ENCODE results near the gene TTC13. TPM values are rescaled to one million over a fixed set of nuclear protein-coding genes. Genes with fewer than 3 reads are reported as not detected.
A peak's percentile ranks its signal among the peaks of the same experiment; 100 is the strongest.

The TTC13 gene
- total RNA-seq, 2 donors from 2014 or later: 12.1 to 12.2 TPM

- intact Hi-C loops (cut with DNase I): loop anchor here (5.0 kb wide), 2 partner anchors 118 to 297 kb away; no protein-coding TSS in a partner anchor
- Histone ChIP-seq H3K27me3 (replicated peaks; ENCODE audit: insufficient read depth) (no peaks in the 10 kb centered on the region), H3K36me3 (no peaks in the 10 kb centered on the region), H3K4me3 (no peak overlapping the region), H3K27ac (no peak overlapping the region), H3K9me3 (no peaks in the 10 kb centered on the region), H3K4me1 (replicated peaks) (no peaks in the 10 kb centered on the region)
- TF ChIP-seq CTCF (IDR thresholded peaks at IDR 0.05): no peak
- no peak for TF ChIP-seq POLR2AphosphoS5 (IDR thresholded peaks at IDR 0.05)
- no peak for TF ChIP-seq POLR2A (IDR thresholded peaks at IDR 0.05)
- no peak for DNase-seq (ENCODE audit: low spot score)
Observed at GRCh38 chr1:230915078-230915477, 63.6 kb downstream of the TTC13 start.

GRCh38 chr1:230913496-230913895 lies 65.2 kb downstream of the TTC13 start:
- Histone ChIP-seq H3K9me3 (no peaks in the 10 kb centered on the region), H3K4me3 (no peak overlapping the region), H3K27me3 (replicated peaks; ENCODE audit: insufficient read depth) (no peaks in the 10 kb centered on the region), H3K4me1 (replicated peaks) (no peaks in the 10 kb centered on the region), H3K27ac (no peak overlapping the region), H3K36me3 (no peaks in the 10 kb centered on the region)
- intact Hi-C loops (cut with DNase I): no loop called here
- 91% methylated on average over 2 of the region's 2 CpGs for WGBS
- no peak for DNase-seq (ENCODE audit: low spot score)
- no peak for TF ChIP-seq POLR2AphosphoS5 (IDR thresholded peaks at IDR 0.05)
- TF ChIP-seq CTCF (IDR thresholded peaks at IDR 0.05): no peak
- no peak for TF ChIP-seq POLR2A (IDR thresholded peaks at IDR 0.05)

- TF ChIP-seq CTCF (IDR thresholded peaks at IDR 0.05): no peak
- TF ChIP-seq POLR2AphosphoS5 (IDR thresholded peaks at IDR 0.05): no peak
- no peak for TF ChIP-seq POLR2A (IDR thresholded peaks at IDR 0.05)
- no peak overlapping the region for H3K27ac ChIP-seq
- H3K27me3 ChIP-seq (replicated peaks; ENCODE audit: insufficient read depth): no peaks in the 10 kb centered on the region
- no peak overlapping the region for H3K4me3 ChIP-seq
- DNase-seq (ENCODE audit: low spot score): no peak
- no peaks in the 10 kb centered on the region for H3K9me3 ChIP-seq
- H3K4me1 ChIP-seq (replicated peaks): no peaks in the 10 kb centered on the region
- H3K36me3 ChIP-seq: no peaks in the 10 kb centered on the region
- intact Hi-C loops (cut with DNase I): no loop called here
Observed at GRCh38 chr1:230910755-230911117, 67.9 kb downstream of the TTC13 start.

GRCh38 chr1:230909974-230910754 lies 68.5 kb downstream of the TTC13 start:
- Histone ChIP-seq H3K4me3 (no peak overlapping the region), H3K27me3 (replicated peaks; ENCODE audit: insufficient read depth) (no peaks in the 10 kb centered on the region), H3K4me1 (replicated peaks) (no peaks in the 10 kb centered on the region), H3K9me3 (no peaks in the 10 kb centered on the region), H3K27ac (no peak overlapping the region), H3K36me3 (no peaks in the 10 kb centered on the region)
- intact Hi-C loops (cut with DNase I): no loop called here
- DNase-seq (ENCODE audit: low spot score): peak; percentile 50
- no peak for TF ChIP-seq CTCF (IDR thresholded peaks at IDR 0.05)
- TF ChIP-seq POLR2AphosphoS5 (IDR thresholded peaks at IDR 0.05): no peak
- TF ChIP-seq POLR2A (IDR thresholded peaks at IDR 0.05): no peak
- WGBS: 72% methylated on average over 13 of the region's 13 CpGs
